Astrocyte of the spinal cord (primary cell): ENCODE data around the gene USP31.
A peak's percentile ranks its signal among the peaks of the same experiment; 100 is the strongest.

ENCODE experiments used
- DNase-seq: peaks from one replicate; pipeline ENCODE4 v3.0.0; 2011; ENCODE audit warnings: low read depth, low spot score
- H3K4me3 ChIP-seq: 2 replicates; pipeline ENCODE4 v1.5.1; 2011; ENCODE audit warnings: low read depth, mild to moderate bottlenecking, low read length, moderate library complexity
- in situ Hi-C: cut with HindIII; loops from 2 replicates; pipeline ENCODE4 v1.10.0; 2017; ENCODE audit warnings: low sequenced_read_pairs
- TF ChIP-seq, protein P1 (sequence below): IDR thresholded peaks from 2 replicates; pipeline ENCODE4 v1.5.1; 2012; ENCODE audit warnings: low read depth, mild to moderate bottlenecking, low read length, inconsistent platforms

USP31 gene

DNA sequence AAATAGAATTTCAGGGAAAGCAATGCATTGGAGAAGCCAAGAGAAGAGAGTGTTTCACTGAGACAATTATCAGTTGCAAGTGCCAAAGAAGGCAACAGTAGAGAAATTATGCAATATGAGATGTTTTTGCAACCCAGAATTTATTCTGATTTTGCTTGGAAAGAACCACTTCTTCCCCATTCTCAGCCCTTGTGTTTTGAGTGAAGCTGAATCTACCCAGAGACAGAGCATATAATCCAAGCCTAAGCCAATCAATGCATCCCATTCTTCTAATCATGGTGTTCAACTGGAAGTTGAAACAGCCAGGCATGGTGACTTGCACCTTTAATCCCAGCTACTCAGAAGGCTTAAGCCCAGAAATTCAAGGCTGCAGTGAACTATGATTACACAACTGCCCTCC is 26.4 kb upstream of the USP31 start:
- in situ Hi-C loops, result no loop called here
- TF ChIP-seq, protein P1, sequence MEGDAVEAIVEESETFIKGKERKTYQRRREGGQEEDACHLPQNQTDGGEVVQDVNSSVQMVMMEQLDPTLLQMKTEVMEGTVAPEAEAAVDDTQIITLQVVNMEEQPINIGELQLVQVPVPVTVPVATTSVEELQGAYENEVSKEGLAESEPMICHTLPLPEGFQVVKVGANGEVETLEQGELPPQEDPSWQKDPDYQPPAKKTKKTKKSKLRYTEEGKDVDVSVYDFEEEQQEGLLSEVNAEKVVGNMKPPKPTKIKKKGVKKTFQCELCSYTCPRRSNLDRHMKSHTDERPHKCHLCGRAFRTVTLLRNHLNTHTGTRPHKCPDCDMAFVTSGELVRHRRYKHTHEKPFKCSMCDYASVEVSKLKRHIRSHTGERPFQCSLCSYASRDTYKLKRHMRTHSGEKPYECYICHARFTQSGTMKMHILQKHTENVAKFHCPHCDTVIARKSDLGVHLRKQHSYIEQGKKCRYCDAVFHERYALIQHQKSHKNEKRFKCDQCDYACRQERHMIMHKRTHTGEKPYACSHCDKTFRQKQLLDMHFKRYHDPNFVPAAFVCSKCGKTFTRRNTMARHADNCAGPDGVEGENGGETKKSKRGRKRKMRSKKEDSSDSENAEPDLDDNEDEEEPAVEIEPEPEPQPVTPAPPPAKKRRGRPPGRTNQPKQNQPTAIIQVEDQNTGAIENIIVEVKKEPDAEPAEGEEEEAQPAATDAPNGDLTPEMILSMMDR, result no peak
- no peak overlapping the region for H3K4me3 ChIP-seq
- no peak for DNase-seq

DNA sequence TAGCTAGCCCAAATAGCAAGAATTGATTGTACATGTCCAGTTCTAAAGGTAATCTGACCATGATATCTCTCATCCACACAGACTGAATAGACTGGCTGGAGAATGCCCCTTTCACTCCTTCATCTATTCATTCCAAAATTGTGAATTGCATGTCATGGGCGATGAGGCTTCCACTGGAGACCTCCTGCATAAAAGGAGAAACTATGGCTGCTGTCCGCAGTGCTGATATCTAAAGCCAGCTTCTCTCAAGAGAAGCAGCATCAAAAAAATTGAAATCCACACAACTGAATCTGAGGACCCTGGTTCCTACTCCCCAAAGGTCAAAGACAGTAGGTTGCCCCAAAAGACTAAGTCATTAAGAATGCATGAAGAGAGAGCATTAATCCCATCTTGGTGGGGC is 25.4 kb upstream of the USP31 start:
- in situ Hi-C loops, result no loop called here
- H3K4me3 ChIP-seq, result no peak overlapping the region
- peak; percentile 24 for DNase-seq
- TF ChIP-seq, protein P1, result no peak

DNA sequence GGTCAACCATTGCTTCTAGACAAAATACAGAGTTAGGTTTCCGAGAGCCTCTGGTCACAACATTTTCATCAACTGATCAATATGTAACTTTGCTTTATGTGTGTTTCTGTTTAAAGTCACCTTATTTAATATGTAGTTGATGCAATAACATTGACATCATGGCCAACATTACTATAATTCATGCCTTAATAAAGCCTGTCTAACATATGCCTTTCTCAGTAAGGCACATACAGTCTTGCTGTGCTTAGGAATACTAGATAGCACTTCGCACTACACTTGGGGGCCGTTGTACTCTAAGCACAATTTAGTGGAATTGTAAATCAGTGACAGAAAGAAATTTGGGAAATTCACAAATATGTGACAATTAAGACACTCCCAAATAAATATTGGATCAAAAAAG is 23.7 kb upstream of the USP31 start:
- TF ChIP-seq, protein P1, result no peak
- in situ Hi-C loops, result no loop called here
- DNase-seq, result no peak
- no peak overlapping the region for H3K4me3 ChIP-seq

DNA sequence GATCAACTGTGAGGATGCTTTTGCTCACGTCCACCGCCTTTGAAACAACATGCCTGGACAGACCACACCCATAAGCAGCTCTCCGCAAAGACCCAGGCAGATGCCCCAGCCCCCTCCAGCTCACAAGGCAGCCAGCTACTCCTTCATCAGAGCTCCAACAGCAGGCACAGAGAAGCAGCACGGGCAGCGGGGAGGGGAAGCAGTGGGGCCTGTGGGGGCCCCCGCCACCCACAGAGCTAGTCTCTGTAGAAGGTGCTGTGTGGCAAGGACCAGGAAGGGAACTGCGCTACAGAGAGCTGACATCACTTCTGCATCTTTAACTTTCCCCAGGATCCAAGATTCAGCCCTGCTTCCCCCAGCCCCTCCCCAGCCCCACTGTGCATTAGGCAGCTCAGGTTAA is 23.3 kb upstream of the USP31 start:
- in situ Hi-C loops, result no loop called here
- TF ChIP-seq, protein P1, result no peak
- DNase-seq, result no peak
- H3K4me3 ChIP-seq, result no peak overlapping the region

DNA sequence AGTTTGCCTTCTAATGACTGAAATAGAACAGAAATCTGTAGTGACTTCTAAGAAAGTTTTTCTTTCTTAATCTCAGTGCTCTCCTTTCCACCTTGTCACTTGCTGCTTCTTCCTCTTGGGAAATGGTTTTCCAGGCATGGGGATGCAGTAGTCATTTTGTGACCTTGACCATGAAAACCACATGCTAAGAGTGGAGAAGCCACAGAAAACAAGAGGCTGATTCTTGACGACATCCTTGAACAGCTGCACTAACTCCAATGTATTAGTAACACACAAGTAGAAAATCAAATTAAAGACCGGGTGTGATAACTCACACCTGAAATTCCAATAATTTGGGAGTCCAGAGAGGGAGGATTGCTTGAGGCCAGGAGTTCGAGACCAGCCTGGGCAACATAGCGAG is 15.5 kb upstream of the USP31 start:
- no peak overlapping the region for H3K4me3 ChIP-seq
- no peak for DNase-seq
- in situ Hi-C loops, result no loop called here
- TF ChIP-seq, protein P1, result no peak

DNA sequence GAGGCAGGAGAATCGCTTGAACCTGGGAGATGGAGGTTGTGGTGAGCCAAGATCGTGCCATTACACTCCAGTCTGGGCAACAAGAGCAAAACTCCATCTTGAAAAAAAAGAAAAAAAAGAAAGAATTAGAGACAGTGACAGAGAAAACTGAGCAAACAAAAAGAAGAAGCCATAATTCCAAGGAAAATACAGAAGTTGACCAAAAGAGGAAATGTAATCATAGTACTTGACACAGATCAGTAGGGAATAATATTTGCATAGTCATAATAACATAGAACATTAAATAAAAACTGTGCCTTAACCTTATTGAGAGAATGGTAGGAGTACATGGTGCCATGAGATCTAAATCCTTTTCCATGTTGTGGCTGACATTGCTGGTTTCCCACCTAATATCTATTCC is 14.7 kb upstream of the USP31 start:
- no peak for DNase-seq
- H3K4me3 ChIP-seq, result no peak overlapping the region
- in situ Hi-C loops, result no loop called here
- TF ChIP-seq, protein P1, result no peak

DNA sequence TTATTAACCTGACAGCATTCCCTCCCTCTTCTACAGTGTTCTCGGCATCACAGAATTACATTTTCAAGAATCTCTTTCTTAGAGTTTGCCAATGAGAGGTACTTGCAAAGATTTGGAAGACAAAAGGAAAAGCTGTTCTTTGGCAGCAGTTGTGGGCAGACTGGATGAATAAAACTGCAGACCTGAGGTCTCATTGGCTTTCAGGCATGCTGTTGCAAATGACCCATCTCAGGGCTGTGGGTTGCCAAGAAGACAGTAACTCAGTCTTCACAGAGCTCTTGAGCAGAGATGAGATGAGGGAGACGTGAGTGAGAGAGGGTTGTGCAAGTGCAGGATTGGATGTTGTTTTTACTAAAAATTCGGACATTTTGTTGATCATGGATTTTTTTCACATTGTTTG is 11.3 kb upstream of the USP31 start:
- no peak for DNase-seq
- in situ Hi-C loops, result no loop called here
- H3K4me3 ChIP-seq, result no peak overlapping the region
- TF ChIP-seq, protein P1, result no peak
